ENCODE measurements around the gene PSG3.
"Not testable (repeated sequence)": the region's sequence is repeated elsewhere in the genome, so short reads cannot be mapped to it uniquely, and the experiment has no call there.

GRCh38 chr19:42740381-42740780, at the start of gene PSG3:
- TF ChIP-seq CTCF, POLR2A (IDR thresholded peaks at IDR 0.05): not testable (repeated sequence)
